Astrocyte (in vitro differentiated cells and primary cell): ENCODE results near the gene AGPAT1.

Experiments used
- CTCF ChIP-seq: IDR thresholded peaks from 2 replicates; pipeline ENCODE4 v1.5.1; 2011; ENCODE audit warnings: low read depth, mild to moderate bottlenecking, inconsistent platforms, low read length, moderate library complexity; ENCODE audit not compliant: insufficient read depth
- EZH2 ChIP-seq: IDR thresholded peaks from 2 replicates; pipeline ENCODE4 v1.6.1; 2012; ENCODE audit warnings: mild to moderate bottlenecking, low read length, inconsistent platforms; ENCODE audit not compliant: insufficient read depth

- TF ChIP-seq CTCF: no peak
- TF ChIP-seq EZH2: no peak
Measured at GRCh38 chr6:32191696-32192607, 16.1 kb upstream of the AGPAT1 start.
